Spinal cord (tissue), 10 donors: ENCODE results near the gene ZNF652. TPM values are rescaled to one million over a fixed set of nuclear protein-coding genes. Genes with fewer than 3 reads are reported as not detected.

ENCODE experiments used
- DNase-seq, 6 donors: peaks; one replicate each; pipeline versions ENCODE4 v3.0.0 to v3.0.0-alpha.2; 2013 to 2015; ENCODE audit warnings: low spot score in 6 of 6, low read depth in 4 of 6
- H3K27ac ChIP-seq: one replicate; pipeline ENCODE4 v1.5.1; 2013; ENCODE audit warnings: low read depth, low read length, control low read depth
- H3K27me3 ChIP-seq: one replicate; pipeline ENCODE4 v1.6.1; 2013; ENCODE audit warnings: low read length; ENCODE audit not compliant: control insufficient read depth, insufficient read depth
- H3K36me3 ChIP-seq: one replicate; pipeline ENCODE4 v1.6.1; 2013; ENCODE audit warnings: low read length; ENCODE audit not compliant: control insufficient read depth, insufficient read depth
- H3K4me1 ChIP-seq: one replicate; pipeline ENCODE4 v1.6.1; 2013; ENCODE audit warnings: low read length; ENCODE audit not compliant: control insufficient read depth, insufficient read depth
- H3K4me3 ChIP-seq: one replicate; pipeline ENCODE4 v1.5.1; 2013; ENCODE audit warnings: low read depth, low read length, control low read depth
- H3K9me3 ChIP-seq: one replicate; pipeline ENCODE4 v1.6.1; 2013; ENCODE audit warnings: low read length; ENCODE audit not compliant: control insufficient read depth, insufficient read depth
- WGBS: methylation state at CpG from one replicate; pipeline ENCODE4 v1.1.5; 2013; ENCODE audit warnings: missing lambda C conversion rate; ENCODE audit not compliant: insufficient coverage; 5-methylcytosine and 5-hydroxymethylcytosine counted together
- polyA plus RNA-seq, 2 donors: library from polyadenylated mRNA; unstranded; fragments of 120-200 nt; gene quantifications; one replicate each; pipeline ENCODE4 v1.2.1, GENCODE V29; 2013; ENCODE audit not compliant: insufficient read length in 2 of 2
- total RNA-seq, 2 donors: library from RNA; depleted of rRNA in 1 of 2; stranded (reverse); fragments of 120-200 nt in 1 of 2; fragments of >200 nt in 1 of 2; gene quantifications; one replicate each; pipeline versions ENCODE4 v1.2.3 to v1.2.4, GENCODE V29; 2013 to 2014
- donor health status: healthy.

Gene ZNF652
- total and polyA plus RNA-seq, 4 donors = 32.3 to 56.4 (median 39.1) TPM

- peaks cover 12% of the 10 kb centered on the region for H3K4me1 ChIP-seq
- H3K9me3 ChIP-seq = no peaks in the 10 kb centered on the region
- under 1% methylated on average over 77 of the region's 77 CpGs for WGBS
- peaks cover 11% of the 10 kb centered on the region for H3K27me3 ChIP-seq
- H3K4me3 ChIP-seq = peak overlapping the region; percentile 29
- no peaks in the 10 kb centered on the region for H3K36me3 ChIP-seq
- DNase-seq = peak in 4 of 6 donors; percentile 7 to 50 (median 30)
- no peak overlapping the region for H3K27ac ChIP-seq
These were observed 101.8 kb downstream of the ZNF652 start for GRCh38 chr17:49260011-49260816.

- 15% methylated on average over 10 of the region's 10 CpGs for WGBS
- Histone ChIP-seq H3K27me3 (peaks cover 11% of the 10 kb centered on the region), H3K4me1 (peaks cover 12% of the 10 kb centered on the region), H3K36me3 (no peaks in the 10 kb centered on the region), H3K9me3 (no peaks in the 10 kb centered on the region), H3K4me3 (peak overlapping the region; percentile 29), H3K27ac (no peak overlapping the region)
- no peak for DNase-seq
These were observed 102.4 kb downstream of the ZNF652 start for GRCh38 chr17:49259663-49260010.

GRCh38 chr17:49258394-49258793 lies 103.7 kb downstream of the ZNF652 start:
- H3K4me1 ChIP-seq = peaks cover 12% of the 10 kb centered on the region
- no peaks in the 10 kb centered on the region for H3K36me3 ChIP-seq
- no peaks in the 10 kb centered on the region for H3K9me3 ChIP-seq
- H3K27ac ChIP-seq = no peak overlapping the region
- no peak for DNase-seq
- no peak overlapping the region for H3K4me3 ChIP-seq
- peaks cover 11% of the 10 kb centered on the region for H3K27me3 ChIP-seq
- 100% methylated on average over 2 of the region's 3 CpGs for WGBS

- peaks cover 6% of the 10 kb centered on the region for H3K4me1 ChIP-seq
- H3K9me3 ChIP-seq = no peaks in the 10 kb centered on the region
- DNase-seq = no peak
- 70% methylated on average over 2 of the region's 5 CpGs for WGBS
- peaks cover 2% of the 10 kb centered on the region for H3K27me3 ChIP-seq
- no peak overlapping the region for H3K27ac ChIP-seq
- no peaks in the 10 kb centered on the region for H3K36me3 ChIP-seq
- no peak overlapping the region for H3K4me3 ChIP-seq
These were observed 106.9 kb downstream of the ZNF652 start for GRCh38 chr17:49255125-49255524.

GRCh38 chr17:49254066-49254465 lies 108.0 kb downstream of the ZNF652 start:
- DNase-seq = no peak
- 59% methylated on average over 3 of the region's 4 CpGs for WGBS
- Histone ChIP-seq H3K36me3 (no peaks in the 10 kb centered on the region), H3K27ac (no peak overlapping the region), H3K4me3 (no peak overlapping the region), H3K4me1 (peaks cover 7% of the 10 kb centered on the region), H3K9me3 (no peaks in the 10 kb centered on the region), H3K27me3 (no peaks in the 10 kb centered on the region)

GRCh38 chr17:49252148-49252695 lies 109.8 kb downstream of the ZNF652 start:
- WGBS = 88% methylated on average over 5 of the region's 6 CpGs

GRCh38 chr17:49249890-49250522 lies 112.0 kb downstream of the ZNF652 start:
- H3K27ac ChIP-seq = no peak overlapping the region
- H3K27me3 ChIP-seq = no peaks in the 10 kb centered on the region
- H3K4me3 ChIP-seq = no peak overlapping the region
- peaks cover 9% of the 10 kb centered on the region for H3K4me1 ChIP-seq
- 99% methylated on average over 7 of the region's 12 CpGs for WGBS
- H3K36me3 ChIP-seq = no peaks in the 10 kb centered on the region
- no peaks in the 10 kb centered on the region for H3K9me3 ChIP-seq
- DNase-seq = no peak

More at GRCh38 chr17:49252148-49252695, 109.8 kb downstream of the ZNF652 start:
- no peak for DNase-seq
- Histone ChIP-seq H3K36me3 (no peaks in the 10 kb centered on the region), H3K27me3 (no peaks in the 10 kb centered on the region), H3K4me1 (peaks cover 9% of the 10 kb centered on the region), H3K9me3 (no peaks in the 10 kb centered on the region), H3K4me3 (no peak overlapping the region), H3K27ac (no peak overlapping the region)

GRCh38 chr17:49249292-49249794 lies 112.7 kb downstream of the ZNF652 start:
- H3K36me3 ChIP-seq = no peaks in the 10 kb centered on the region
- no peak overlapping the region for H3K27ac ChIP-seq
- 5% methylated on average over 10 of the region's 10 CpGs for WGBS
- H3K27me3 ChIP-seq = no peaks in the 10 kb centered on the region
- peak in 2 of 6 donors; percentile 37 to 54 for DNase-seq
- H3K9me3 ChIP-seq = no peaks in the 10 kb centered on the region
- no peak overlapping the region for H3K4me3 ChIP-seq
- peaks cover 9% of the 10 kb centered on the region for H3K4me1 ChIP-seq

- Histone ChIP-seq H3K4me1 (peaks cover 9% of the 10 kb centered on the region), H3K9me3 (no peaks in the 10 kb centered on the region), H3K4me3 (no peak overlapping the region), H3K27ac (no peak overlapping the region), H3K27me3 (no peaks in the 10 kb centered on the region), H3K36me3 (no peaks in the 10 kb centered on the region)
- DNase-seq = no peak
- WGBS = 92% methylated on average over 7 of the region's 7 CpGs
These were observed 114.1 kb downstream of the ZNF652 start for GRCh38 chr17:49247944-49248343.
